DMS 273 (cell line): ENCODE results near the gene C1QC.
A peak's percentile ranks its signal among the peaks of the same experiment; 100 is the strongest.
"Not testable (repeated sequence)": the region's sequence is repeated elsewhere in the genome, so short reads cannot be mapped to it uniquely, and the experiment has no call there.

Source experiments
- DNase-seq: peaks from one replicate; lab custom pipeline; 2025; ENCODE audit not compliant: unreplicated experiment; lab: John Stamatoyannopoulos, UW

Gene C1QC

GRCh38 chr1:22645931-22646330, 2.5 kb downstream of the C1QC start:
- no peak for DNase-seq

- DNase-seq, result no peak
These were observed 3.0 kb downstream of the C1QC start for GRCh38 chr1:22646384-22646783.

DNA sequence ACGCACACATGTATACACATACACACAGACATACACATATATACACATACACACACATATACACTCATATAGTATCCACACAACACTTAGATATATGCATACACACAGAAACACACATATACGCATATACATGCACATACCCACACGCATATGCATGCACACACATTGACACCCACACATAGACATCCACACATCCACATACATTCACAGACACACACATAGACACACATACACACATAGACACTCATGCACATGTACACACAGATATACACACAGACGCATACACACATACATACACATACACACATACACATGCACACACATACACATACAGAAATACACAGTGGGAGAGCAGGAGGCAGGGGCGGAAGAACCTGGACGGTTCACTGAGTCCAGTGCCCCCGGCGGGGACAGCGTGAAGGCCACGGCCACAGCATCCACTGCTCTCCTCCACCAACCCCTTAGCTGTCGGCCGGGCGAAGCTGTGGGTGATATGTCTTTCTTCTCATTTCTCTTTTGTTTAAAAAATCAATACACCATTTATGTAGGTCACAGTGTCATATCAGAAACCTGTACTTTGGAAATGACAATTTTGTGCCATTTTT, 6.8 kb downstream of the C1QC start:
- DNase-seq, result no peak

DNA sequence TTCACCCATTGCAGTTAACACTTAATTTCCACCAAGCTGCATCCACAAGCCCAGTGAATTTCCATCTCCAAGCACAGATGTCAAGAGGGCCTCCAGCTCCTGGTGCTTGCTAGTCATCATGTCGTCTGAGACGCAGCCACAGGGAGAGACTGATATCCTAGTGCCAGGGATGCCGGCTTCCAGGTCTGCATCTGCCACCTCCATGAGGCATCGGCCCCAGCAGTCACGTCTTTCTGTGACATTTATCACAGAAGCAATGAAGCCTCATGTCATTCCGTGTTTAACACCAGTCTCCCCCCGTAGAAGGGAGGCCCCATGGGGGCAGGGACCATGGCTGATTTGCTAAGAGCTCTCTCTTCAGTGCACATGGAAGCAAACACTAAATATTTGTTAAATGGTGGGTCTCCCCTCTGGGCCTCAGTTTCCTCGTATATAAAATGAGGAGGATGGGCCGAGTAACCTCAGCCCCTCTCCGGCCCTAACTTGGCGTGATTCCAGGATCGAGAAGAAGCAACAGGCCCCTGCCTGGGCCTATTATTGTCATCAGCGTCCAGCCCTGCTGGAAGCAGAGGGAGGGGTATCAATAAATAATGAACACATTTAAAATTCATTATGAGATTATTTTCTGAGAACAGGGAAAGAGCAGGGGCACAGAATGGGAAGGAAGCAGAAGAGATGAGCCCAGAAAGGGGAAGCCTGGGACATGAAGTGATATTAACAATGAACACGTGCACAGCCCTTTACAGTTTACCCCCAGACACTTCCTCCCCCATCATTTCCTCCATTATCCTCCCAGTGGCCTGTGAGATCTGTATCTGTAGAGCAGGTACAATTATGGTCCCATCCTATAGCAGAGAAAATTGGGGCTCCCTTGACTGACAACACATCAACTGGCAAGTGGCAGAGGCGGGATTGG, 8.8 kb downstream of the C1QC start:
- DNase-seq, result no peak

DNA sequence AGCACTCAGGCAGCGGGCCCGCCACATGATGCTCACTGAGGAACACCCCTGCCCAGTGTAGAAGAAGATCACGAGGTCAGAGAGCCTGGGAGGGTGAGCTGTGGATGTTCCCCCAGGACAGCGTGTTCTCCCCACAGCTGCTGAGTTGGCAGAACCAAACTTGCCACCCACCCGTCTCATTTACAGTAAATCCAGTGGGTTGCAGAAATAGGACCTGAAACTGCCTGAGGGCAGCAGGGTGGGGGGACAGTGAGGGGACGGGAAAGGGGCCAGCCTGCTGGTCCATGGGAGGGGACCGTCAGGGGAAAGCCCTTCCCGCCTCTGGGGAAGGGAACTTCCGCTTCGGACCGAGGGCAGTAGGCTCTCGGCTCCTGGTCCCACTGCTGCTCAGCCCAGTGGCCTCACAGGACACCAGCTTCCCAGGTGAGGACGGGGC, 9.5 kb downstream of the C1QC start, which contains the start of gene C1QB:
Gene C1QB, plus strand, starts transcription at position 356 of the 436 bp plus-strand sequence. CDS start 6,227 bp downstream, outside the sequence.
- no peak for DNase-seq

GRCh38 chr1:22654692-22655091, 11.3 kb downstream of the C1QC start:
- DNase-seq, result peak; percentile 18

GRCh38 chr1:22658385-22659163, 15.1 kb downstream of the C1QC start:
- peak; percentile 25 for DNase-seq

DNA sequence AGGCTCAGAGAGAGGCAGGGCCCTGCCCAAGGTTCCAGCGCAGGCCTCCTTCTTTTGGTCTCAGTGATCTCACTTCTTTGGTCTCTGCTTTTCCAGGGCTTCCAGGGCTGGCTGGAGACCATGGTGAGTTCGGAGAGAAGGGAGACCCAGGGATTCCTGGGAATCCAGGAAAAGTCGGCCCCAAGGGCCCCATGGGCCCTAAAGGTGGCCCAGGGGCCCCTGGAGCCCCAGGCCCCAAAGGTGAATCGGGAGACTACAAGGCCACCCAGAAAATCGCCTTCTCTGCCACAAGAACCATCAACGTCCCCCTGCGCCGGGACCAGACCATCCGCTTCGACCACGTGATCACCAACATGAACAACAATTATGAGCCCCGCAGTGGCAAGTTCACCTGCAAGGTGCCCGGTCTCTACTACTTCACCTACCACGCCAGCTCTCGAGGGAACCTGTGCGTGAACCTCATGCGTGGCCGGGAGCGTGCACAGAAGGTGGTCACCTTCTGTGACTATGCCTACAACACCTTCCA, 17.3 kb downstream of the C1QC start:
- DNase-seq, result no peak

GRCh38 chr1:22661880-22662279, 18.4 kb downstream of the C1QC start:
- DNase-seq, result no peak

DNA sequence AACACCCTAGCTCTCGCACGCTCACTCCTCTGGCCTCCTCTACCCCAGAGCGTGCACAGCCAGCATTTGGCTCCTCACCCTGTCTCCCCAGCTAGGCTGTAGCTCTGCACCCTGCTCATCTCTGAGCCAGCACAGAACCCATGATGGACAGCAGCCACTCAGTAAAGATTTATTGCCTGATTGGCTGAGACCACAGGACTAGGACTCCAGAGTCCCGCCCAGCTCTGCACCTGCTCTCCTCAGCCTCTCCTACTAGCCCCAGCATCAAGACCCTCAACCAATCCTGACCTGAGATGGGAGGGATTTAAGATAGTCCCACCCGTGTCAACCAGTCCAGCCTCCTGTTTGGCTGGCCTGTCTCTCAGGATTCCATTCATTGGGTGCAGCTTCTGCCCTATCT, 18.9 kb downstream of the C1QC start:
- peak; percentile 69 for DNase-seq

GRCh38 chr1:22662986-22663408, 19.6 kb downstream of the C1QC start:
- no peak for DNase-seq

DNA sequence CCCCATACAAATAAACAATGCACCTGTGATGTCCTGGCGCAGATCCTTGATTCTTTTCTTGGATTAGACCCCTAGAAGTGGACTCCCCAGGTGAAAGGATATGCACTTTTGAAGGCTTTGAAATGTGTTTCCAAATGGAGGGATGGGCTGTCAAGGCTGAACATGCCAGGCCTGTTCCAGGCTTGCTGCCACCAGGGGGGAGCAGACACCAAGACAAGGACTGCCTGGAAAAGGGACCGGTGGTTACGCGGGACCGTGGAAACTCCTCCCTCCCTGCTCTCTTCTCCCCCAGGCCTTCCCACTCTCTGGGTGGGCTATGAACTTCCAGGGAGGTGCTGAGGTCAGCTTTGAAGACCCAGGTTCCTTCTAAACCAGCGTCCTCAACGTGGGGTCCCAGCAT, 22.3 kb downstream of the C1QC start:
- DNase-seq, result peak; percentile 75

GRCh38 chr1:22666412-22666811, 23.0 kb downstream of the C1QC start:
- DNase-seq, result no peak

DNA sequence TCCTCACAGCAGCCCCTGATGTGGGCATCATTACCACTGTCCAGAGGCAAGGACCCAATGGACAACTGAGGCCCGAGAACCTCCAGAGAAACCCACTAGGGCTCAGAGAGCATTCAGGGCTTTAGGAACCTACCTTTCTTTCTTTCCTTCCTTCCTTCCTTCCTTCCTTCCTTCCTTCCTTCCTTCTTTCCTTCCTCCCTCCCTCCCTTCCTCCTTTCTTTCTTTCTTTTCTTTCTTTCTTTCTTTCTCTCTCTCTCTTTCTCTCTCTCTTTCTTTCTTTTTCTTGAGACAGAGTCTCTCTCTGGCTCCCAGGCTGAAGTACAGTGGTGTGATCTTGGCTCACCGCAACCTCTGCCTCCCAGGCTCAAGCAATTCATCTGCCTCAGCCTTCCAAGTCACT, 25.4 kb downstream of the C1QC start:
- DNase-seq, result not testable (repeated sequence)

DNA sequence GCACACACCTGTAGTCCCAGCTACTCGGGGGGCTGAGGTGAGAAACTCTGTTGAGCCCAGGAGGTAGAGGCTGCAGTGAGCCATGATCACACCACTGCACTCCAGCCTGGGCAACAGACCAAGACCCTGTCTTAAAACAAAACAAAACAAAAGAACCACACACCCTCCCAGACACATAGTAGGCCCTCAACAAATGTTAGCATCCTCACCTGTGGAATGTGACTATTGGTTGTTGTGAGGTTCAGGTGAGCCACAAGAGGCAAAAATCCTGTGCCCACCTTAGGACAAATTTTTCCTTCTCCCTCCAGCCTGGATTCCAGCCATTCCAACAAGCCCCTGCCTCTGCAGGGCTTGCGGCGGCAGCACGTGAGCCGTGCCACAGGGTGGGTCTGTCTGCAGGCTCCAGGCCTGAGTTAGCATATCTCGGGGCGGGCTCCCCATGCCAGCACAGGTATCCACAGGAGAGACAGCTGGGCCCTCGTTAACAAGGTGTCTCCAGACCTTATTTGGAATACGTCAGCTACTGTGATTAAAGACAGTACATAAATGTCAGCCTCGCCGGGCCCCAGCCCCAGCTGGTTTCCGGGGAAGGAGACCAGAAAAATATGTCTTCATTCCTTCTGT, 27.0 kb downstream of the C1QC start:
- DNase-seq, result peak; percentile 24

- no peak for DNase-seq
These were observed 28.6 kb downstream of the C1QC start for GRCh38 chr1:22671999-22672398.

- DNase-seq, result peak; percentile 76
These were observed 30.3 kb downstream of the C1QC start for GRCh38 chr1:22673486-22674409.

DNA sequence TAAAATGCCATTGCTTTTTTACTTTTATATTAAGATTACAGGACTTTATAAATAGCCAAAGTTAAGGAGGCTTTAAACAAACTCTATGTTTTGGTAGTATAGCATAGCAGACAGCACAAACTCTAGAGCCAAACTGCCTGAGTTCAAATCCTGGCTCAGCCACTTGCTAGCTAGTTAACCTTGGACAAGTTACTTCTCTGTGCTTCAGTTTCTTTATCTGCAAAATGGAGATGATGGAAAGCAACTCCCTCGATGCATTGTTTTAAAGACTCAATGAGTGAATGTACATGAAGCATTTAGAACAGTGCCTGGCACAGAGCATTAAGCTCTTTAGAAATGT, 30.9 kb downstream of the C1QC start:
- DNase-seq, result no peak

- not testable (repeated sequence) for DNase-seq
These were observed 32.7 kb downstream of the C1QC start for GRCh38 chr1:22676151-22676550.
